ENCODE measurements around the gene FERMT3.

Gene FERMT3

GRCh38 chr11:64264371-64264852, 57.9 kb downstream of the FERMT3 start:
- no peak for DNase-seq

DNA sequence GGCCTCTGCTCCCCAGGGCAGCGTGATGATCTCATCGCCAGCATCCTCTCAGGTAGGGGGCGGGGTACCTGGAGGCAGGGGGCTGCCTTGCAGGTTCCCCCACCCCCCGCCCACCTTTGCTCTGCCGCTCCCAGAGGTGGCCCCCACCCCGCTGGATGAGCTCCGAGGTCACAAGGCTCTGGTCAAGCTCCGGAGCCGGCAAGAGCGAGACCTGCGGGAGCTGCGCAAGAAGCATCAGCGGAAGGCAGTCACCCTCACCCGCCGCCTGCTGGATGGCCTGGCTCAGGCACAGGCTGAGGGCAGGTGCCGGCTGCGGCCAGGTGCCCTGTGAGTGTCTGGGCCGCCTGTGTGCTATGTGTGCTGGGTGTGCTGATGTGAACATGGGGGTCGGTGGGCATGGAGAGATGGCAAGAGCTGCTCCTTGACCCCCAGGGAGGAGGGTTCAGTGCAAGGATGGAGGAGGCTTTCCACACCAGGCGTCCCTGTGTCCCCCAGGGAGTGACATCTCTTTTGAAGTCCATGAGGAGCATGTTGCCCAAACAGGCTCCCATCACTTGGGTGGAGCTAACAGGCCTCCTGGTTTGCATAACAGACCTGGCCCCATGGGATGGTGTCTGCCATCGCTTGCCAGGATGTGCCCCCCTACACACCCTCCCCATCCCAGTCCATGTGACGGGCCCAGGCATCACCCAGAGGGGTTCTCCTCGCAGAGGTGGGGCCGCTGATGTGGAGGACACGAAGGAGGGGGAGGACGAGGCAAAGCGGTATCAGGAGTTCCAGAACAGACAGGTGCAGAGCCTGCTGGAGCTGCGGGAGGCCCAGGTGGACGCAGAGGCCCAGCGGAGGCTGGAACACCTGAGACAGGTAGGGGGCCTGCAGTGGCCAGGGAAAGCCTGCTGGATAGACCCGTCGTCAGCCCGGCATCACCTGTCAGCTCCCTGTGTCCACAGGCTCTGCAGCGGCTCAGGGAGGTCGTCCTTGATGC, 58.9 kb downstream of the FERMT3 start:
- no peak for DNase-seq

DNA sequence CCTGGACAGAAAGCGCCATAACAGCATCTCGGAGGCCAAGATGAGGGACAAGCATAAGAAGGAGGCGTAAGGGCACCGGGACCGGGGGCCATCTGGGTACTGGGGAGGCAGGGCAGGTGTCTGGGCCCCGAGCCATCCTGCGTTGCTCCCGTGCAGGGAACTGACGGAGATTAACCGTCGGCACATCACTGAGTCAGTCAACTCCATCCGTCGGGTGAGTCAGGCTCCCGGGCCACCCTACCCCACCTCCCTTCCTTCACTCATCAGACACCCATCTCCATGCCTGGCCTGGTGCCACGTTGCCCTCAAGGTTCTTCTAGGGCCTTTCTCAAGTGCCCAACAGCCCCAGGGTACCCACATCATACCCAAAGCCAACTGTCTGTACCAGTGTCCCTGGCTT, 59.8 kb downstream of the FERMT3 start:
- no peak for DNase-seq

DNA sequence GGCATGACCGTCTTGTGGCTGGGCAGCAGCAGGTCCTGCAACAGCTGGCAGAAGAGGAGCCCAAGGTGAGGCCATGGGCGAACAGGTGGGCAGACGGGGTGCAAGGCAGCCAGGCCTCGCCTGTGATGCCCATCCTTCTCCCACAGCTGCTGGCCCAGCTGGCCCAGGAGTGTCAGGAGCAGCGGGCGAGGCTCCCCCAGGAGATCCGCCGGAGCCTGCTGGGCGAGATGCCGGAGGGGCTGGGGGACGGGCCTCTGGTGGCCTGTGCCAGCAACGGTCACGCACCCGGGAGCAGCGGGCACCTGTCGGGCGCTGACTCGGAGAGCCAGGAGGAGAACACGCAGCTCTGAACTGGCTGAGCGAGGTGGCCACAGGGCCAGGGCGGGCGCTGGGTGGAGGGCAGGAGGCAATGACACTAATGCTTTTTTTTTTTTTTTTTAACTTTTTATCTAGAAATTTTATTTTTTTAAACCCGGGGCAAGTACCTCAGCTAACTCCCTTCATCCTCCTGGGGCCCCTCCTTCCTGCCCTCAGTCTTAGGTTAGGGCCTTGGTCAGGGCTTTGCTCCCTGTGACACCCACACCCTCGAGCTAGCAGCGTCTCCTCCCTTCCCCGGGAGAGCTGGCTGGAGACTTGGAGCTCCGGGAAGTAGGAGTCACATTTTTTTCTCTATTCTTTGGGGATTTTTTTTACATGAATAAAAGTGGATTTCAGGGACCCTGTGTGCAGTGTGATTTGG, 60.9 kb downstream of the FERMT3 start:
- no peak for DNase-seq

GRCh38 chr11:64268025-64268892, 61.7 kb downstream of the FERMT3 start:
- DNase-seq, result peak; percentile 24

DNA sequence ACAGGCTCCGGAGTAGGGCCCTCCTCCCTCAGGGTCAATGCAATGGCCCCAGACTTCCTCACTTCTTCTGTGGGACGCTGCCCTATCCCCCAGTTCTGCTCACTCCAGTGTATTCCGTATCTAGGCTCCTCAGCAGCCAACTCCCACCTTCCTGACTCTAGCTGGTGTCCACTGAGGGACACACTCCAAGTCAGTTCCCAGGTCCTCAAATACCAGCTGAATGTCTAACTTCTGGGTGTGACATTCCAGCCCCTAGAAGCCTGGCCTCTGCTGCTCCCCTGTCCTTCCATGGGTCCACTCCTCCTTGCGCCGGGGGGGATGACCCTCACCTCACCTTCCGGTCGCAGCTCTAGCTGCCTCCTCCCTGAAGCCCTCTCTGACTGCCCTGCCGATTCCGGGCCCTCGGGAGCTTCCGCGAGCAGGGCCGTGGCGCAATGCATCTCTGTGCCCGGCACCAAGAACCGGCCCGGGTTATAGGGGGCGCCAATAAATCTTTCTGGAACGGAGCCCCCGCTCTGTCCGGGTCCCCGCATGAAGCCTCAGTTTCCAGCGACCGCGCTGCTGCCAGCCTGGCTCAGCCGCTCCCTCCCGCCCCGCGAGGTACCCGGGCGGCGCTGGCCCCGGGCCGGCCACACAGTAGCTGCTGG, 62.5 kb downstream of the FERMT3 start:
- DNase-seq, result peak; percentile 16

DNA sequence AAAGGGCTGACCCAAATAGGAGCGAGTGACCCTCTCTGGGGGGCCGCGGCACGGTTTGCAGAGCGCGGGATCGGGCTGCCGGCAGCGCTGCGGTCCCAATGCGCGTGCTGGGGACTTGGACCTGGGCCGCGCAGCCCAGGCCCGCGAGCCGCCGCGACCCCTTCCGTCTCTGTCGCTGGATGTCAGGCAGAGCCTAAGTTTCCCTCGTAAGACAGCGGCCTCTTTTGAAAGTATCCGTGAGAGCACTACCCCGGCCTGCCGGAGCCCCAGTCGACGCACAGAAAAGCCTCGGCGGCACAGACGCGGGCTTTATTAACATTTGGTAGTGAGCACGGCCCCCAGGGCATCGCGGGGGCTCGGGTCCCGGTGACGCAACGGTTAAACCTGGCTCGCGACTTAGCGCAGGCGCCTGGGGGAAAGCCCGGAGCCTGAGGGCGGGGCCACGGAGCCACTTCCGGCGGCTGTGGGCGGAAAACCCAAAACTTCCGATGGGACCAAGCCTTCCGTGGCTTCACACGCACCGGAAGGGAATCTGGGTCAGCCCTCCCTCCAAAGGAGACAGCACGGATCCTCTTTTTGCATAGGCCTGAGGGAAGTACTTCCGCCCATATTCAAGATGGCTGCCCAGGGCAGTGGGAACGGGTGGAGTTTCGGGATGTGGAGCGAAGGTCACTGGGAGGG, 63.2 kb downstream of the FERMT3 start:
- peak; percentile 100 for DNase-seq

All from fibroblast of skin of abdomen (primary cell).